ENCODE measurements around the gene INTS11.

The INTS11 gene

GRCh38 chr1:1294250-1294890 is 30.1 kb downstream of the INTS11 start:
- no peak for TF ChIP-seq CTCF (conservative IDR thresholded peaks at IDR 0.05)
- no peak for TF ChIP-seq ZFX (IDR thresholded peaks at IDR 0.05)
- no peak overlapping the region for H3K27ac ChIP-seq

- H3K27ac ChIP-seq: no peak overlapping the region
- TF ChIP-seq CTCF (conservative IDR thresholded peaks at IDR 0.05): no peak
Measured at GRCh38 chr1:1293263-1294249, 30.9 kb downstream of the INTS11 start.

GRCh38 chr1:1292851-1293250 is 31.6 kb downstream of the INTS11 start:
- TF ChIP-seq ZFX (IDR thresholded peaks at IDR 0.05): no peak
- no peak overlapping the region for H3K27ac ChIP-seq

GRCh38 chr1:1292442-1292779 is 32.0 kb downstream of the INTS11 start:
- H3K27ac ChIP-seq: no peak overlapping the region
- TF ChIP-seq ZFX (IDR thresholded peaks at IDR 0.05) (no peak), CTCF (conservative IDR thresholded peaks at IDR 0.05) (no peak)

GRCh38 chr1:1291548-1292441 is 32.7 kb downstream of the INTS11 start:
- no peak overlapping the region for H3K27ac ChIP-seq
- TF ChIP-seq CTCF (conservative IDR thresholded peaks at IDR 0.05) (peak; percentile 81), ZFX (IDR thresholded peaks at IDR 0.05) (no peak)

GRCh38 chr1:1291023-1291528 is 33.4 kb downstream of the INTS11 start:
- no peak overlapping the region for H3K27ac ChIP-seq
- TF ChIP-seq ZFX (IDR thresholded peaks at IDR 0.05) (no peak), CTCF (conservative IDR thresholded peaks at IDR 0.05) (no peak)

GRCh38 chr1:1290238-1290731 is 34.2 kb downstream of the INTS11 start:
- H3K27ac ChIP-seq: no peak overlapping the region
- TF ChIP-seq CTCF (conservative IDR thresholded peaks at IDR 0.05) (peak; percentile 78), ZFX (IDR thresholded peaks at IDR 0.05) (no peak)
